GM23338 (cell line): ENCODE data around the gene EDIL3. TPM values are rescaled to one million over a fixed set of nuclear protein-coding genes. Genes with fewer than 3 reads are reported as not detected.

ENCODE experiments used
- ATAC-seq: fragments of 200-7000 bp; cut with Tn5 transposase; 3 replicates; pipeline ENCODE4 v1.9.1; 2020
- DNase-seq: peaks from one replicate; pipeline ENCODE4 v3.0.0-alpha.2; 2015; ENCODE audit warnings: low spot score
- H2AFZ ChIP-seq: fragments of 200-600 bp; sonication (generic); 2 replicates; pipeline ENCODE4 v1.8.0; 2016; ENCODE audit warnings: antibody characterized with exemption, mild to moderate bottlenecking, moderate library complexity
- H3F3A ChIP-seq: fragments of 200-600 bp; sonication (generic); replicated peaks from 2 replicates; pipeline ENCODE4 v1.8.0; 2017; ENCODE audit warnings: antibody characterized with exemption, mixed run types, low read depth
- H3K27ac ChIP-seq: fragments of 200-600 bp; sonication (generic); 2 replicates; pipeline ENCODE4 v1.6.1; 2016; ENCODE audit warnings: low read depth
- H3K27me3 ChIP-seq: fragments of 200-600 bp; sonication (generic); 2 replicates; pipeline ENCODE4 v1.8.0; 2016; ENCODE audit warnings: mild to moderate bottlenecking, mixed run types, moderate library complexity; ENCODE audit not compliant: insufficient read depth
- H3K36me3 ChIP-seq: fragments of 200-600 bp; sonication (generic); 2 replicates; pipeline ENCODE4 v1.8.0; 2016; ENCODE audit warnings: mild to moderate bottlenecking; ENCODE audit not compliant: insufficient read depth
- H3K4me1 ChIP-seq: fragments of 200-600 bp; sonication (generic); 2 replicates; pipeline ENCODE4 v1.8.0; 2016; ENCODE audit warnings: mild to moderate bottlenecking, moderate library complexity; ENCODE audit not compliant: insufficient read depth
- H3K4me2 ChIP-seq: fragments of 200-600 bp; sonication (generic); 2 replicates; pipeline ENCODE4 v1.7.1; 2017; ENCODE audit warnings: mixed run types
- H3K4me3 ChIP-seq: fragments of 200-600 bp; sonication (generic); 2 replicates; pipeline ENCODE4 v1.6.1; 2016; ENCODE audit warnings: mixed run types
- H3K79me2 ChIP-seq: fragments of 200-600 bp; sonication (generic); replicated peaks from 2 replicates; pipeline ENCODE4 v1.8.0; 2017; ENCODE audit warnings: mild to moderate bottlenecking; ENCODE audit not compliant: insufficient read depth
- H3K9me2 ChIP-seq: fragments of 200-600 bp; sonication (generic); 2 replicates; pipeline ENCODE4 v1.8.0; 2017; ENCODE audit not compliant: insufficient read depth
- H4K20me1 ChIP-seq: fragments of 200-600 bp; sonication (generic); replicated peaks from 2 replicates; pipeline ENCODE4 v1.8.0; 2017; ENCODE audit warnings: mild to moderate bottlenecking; ENCODE audit not compliant: insufficient read depth
- H3K27ac Mint-ChIP-seq: 2 replicates; pipeline ENCODE4 v1.8.0; 2020; ENCODE audit warnings: inconsistent platforms, mild to moderate bottlenecking, moderate library complexity, mixed read lengths
- H3K27me3 Mint-ChIP-seq: 3 replicates; pipeline ENCODE4 v1.8.0; 2022; ENCODE audit warnings: low read depth, mild to moderate bottlenecking, moderate library complexity, mixed read lengths, inconsistent platforms; ENCODE audit not compliant: insufficient read depth, poor library complexity
- H3K36me3 Mint-ChIP-seq: 3 replicates; pipeline ENCODE4 v1.8.0; 2021; ENCODE audit warnings: low read depth, mild to moderate bottlenecking, inconsistent platforms, moderate library complexity, mixed read lengths
- H3K4me1 Mint-ChIP-seq: 3 replicates; pipeline ENCODE4 v1.8.0; 2020; ENCODE audit warnings: mild to moderate bottlenecking, inconsistent platforms, mixed read lengths
- H3K4me3 Mint-ChIP-seq: 3 replicates; pipeline ENCODE4 v1.8.0; 2021; ENCODE audit warnings: moderate library complexity, mild to moderate bottlenecking, inconsistent platforms, mixed read lengths
- H3K9me3 Mint-ChIP-seq: 3 replicates; pipeline ENCODE4 v1.8.0; 2020; ENCODE audit warnings: moderate library complexity, mild to moderate bottlenecking, inconsistent platforms, mixed read lengths
- EZH2 ChIP-seq: fragments of 200-600 bp; sonication (generic); IDR thresholded peaks from one replicate; pipeline ENCODE4 v1.8.0; 2017; ENCODE audit warnings: antibody characterized with exemption, mild to moderate bottlenecking, low read depth; ENCODE audit not compliant: unreplicated experiment
- EZH2phosphoT487 ChIP-seq: fragments of 200-600 bp; sonication (generic); IDR thresholded peaks from one replicate; pipeline ENCODE4 v1.8.1; 2018; ENCODE audit warnings: antibody characterized with exemption; ENCODE audit not compliant: unreplicated experiment
- JUNB ChIP-seq: IDR thresholded peaks from one replicate; pipeline ENCODE4 v1.6.1; 2016; ENCODE audit warnings: antibody characterized with exemption; ENCODE audit not compliant: unreplicated experiment
- NANOG ChIP-seq: IDR thresholded peaks from 2 replicates; pipeline ENCODE4 v1.6.1; 2016; ENCODE audit warnings: antibody characterized with exemption, borderline replicate concordance
- POLR2AphosphoS5 ChIP-seq: IDR thresholded peaks from 2 replicates; pipeline ENCODE4 v1.6.1; 2016; ENCODE audit warnings: antibody characterized with exemption, low read depth
- ZNF114 ChIP-seq: fragments of 250-450 bp; sonication (Bioruptor Pico); IDR thresholded peaks from 2 replicates; pipeline ENCODE4 v1.5.0; 2020; ENCODE audit warnings: mild to moderate bottlenecking, moderate library complexity
- polyA plus RNA-seq: library from polyadenylated mRNA; unstranded; fragments of >200 nt; fragmentation: Nextera tagmentation; extraction: Ambion mirVana; gene quantifications from 2 replicates; pipeline ENCODE4 v1.2.1, GENCODE V29; 2016
- total RNA-seq: library from RNA; depleted of rRNA; stranded (reverse); fragments of >200 nt; shearing (Covaris generic); gene quantifications from 2 replicates; pipeline ENCODE4 v1.2.3, GENCODE V29; 2014
- TF ChIP-seq, protein P1 (sequence below): IDR thresholded peaks from one replicate; pipeline ENCODE4 v1.6.1; 2018; ENCODE audit warnings: antibody characterized with exemption; ENCODE audit not compliant: unreplicated experiment
- TF ChIP-seq, protein P2 (sequence below): IDR thresholded peaks from 2 replicates; pipeline ENCODE4 v1.6.1; 2016; ENCODE audit warnings: antibody characterized with exemption
- TF ChIP-seq, protein P3 (sequence below): fragments of 250-450 bp; sonication (Bioruptor Pico); IDR thresholded peaks from 2 replicates; pipeline ENCODE4 v1.5.0; 2020; ENCODE audit warnings: mild to moderate bottlenecking, moderate library complexity
- TF ChIP-seq, protein P4 (sequence below), 2 experiments: fragments of 200-600 bp in 1 of 2; sonication (generic) in 1 of 2; conservative IDR thresholded peaks; 2 replicates each; pipeline versions ENCODE4 v1.5.1 to v1.6.1; 2016 to 2017; ENCODE audit warnings: antibody characterized with exemption in 2 of 2, low read depth in 2 of 2, mild to moderate bottlenecking in 2 of 2, moderate library complexity in 1 of 2

EDIL3 gene
- total and polyA plus RNA-seq, 2 experiments from 2014 or later: 43.3 to 61.9 TPM

DNA sequence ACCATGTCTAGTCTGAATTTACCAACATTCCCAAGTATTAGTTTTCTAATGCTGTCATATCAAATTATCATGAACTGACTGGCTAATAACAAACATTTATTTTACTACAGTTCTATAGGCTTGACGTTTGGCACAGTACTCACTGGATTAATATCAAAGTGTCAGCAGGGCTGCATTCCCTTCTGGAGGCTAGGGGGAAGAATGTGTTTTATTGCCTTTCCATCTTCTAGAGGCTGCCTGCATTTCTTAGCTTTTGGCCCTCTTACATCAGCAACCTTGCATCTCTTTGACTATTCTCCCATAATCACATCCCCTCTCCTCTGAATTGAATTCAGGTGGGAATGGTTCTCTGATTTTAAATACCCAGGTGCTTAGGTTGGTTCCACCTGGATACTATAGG lies 84.7 kb downstream of the EDIL3 start:
- Histone ChIP-seq H3K4me2 (no peak overlapping the region), H3K27me3 (no peaks in the 10 kb centered on the region), H3K9me2 (no peaks in the 10 kb centered on the region), H3K79me2 (0 out of 2 replicates have a peak, but pooled peaks cover 3% of the 10 kb centered on the region), H3K4me1 (no peaks in the 10 kb centered on the region), H3K27ac (no peak overlapping the region), H4K20me1 (no peaks in the 10 kb centered on the region), H2AFZ (no peak overlapping the region), H3K36me3 (no peaks in the 10 kb centered on the region), H3F3A (no peaks in the 10 kb centered on the region), H3K4me3 (no peak overlapping the region)
- TF ChIP-seq, protein P1, sequence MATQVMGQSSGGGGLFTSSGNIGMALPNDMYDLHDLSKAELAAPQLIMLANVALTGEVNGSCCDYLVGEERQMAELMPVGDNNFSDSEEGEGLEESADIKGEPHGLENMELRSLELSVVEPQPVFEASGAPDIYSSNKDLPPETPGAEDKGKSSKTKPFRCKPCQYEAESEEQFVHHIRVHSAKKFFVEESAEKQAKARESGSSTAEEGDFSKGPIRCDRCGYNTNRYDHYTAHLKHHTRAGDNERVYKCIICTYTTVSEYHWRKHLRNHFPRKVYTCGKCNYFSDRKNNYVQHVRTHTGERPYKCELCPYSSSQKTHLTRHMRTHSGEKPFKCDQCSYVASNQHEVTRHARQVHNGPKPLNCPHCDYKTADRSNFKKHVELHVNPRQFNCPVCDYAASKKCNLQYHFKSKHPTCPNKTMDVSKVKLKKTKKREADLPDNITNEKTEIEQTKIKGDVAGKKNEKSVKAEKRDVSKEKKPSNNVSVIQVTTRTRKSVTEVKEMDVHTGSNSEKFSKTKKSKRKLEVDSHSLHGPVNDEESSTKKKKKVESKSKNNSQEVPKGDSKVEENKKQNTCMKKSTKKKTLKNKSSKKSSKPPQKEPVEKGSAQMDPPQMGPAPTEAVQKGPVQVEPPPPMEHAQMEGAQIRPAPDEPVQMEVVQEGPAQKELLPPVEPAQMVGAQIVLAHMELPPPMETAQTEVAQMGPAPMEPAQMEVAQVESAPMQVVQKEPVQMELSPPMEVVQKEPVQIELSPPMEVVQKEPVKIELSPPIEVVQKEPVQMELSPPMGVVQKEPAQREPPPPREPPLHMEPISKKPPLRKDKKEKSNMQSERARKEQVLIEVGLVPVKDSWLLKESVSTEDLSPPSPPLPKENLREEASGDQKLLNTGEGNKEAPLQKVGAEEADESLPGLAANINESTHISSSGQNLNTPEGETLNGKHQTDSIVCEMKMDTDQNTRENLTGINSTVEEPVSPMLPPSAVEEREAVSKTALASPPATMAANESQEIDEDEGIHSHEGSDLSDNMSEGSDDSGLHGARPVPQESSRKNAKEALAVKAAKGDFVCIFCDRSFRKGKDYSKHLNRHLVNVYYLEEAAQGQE: no peak
- no peak for TF ChIP-seq ZNF114 (CRISPR knock-in tag)
- TF ChIP-seq, protein P2, sequence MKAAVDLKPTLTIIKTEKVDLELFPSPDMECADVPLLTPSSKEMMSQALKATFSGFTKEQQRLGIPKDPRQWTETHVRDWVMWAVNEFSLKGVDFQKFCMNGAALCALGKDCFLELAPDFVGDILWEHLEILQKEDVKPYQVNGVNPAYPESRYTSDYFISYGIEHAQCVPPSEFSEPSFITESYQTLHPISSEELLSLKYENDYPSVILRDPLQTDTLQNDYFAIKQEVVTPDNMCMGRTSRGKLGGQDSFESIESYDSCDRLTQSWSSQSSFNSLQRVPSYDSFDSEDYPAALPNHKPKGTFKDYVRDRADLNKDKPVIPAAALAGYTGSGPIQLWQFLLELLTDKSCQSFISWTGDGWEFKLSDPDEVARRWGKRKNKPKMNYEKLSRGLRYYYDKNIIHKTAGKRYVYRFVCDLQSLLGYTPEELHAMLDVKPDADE: no peak
- TF ChIP-seq NANOG: no peak
- TF ChIP-seq JUNB: no peak
- TF ChIP-seq EZH2: no peak
- no peak for TF ChIP-seq POLR2AphosphoS5
- TF ChIP-seq, protein P3, sequence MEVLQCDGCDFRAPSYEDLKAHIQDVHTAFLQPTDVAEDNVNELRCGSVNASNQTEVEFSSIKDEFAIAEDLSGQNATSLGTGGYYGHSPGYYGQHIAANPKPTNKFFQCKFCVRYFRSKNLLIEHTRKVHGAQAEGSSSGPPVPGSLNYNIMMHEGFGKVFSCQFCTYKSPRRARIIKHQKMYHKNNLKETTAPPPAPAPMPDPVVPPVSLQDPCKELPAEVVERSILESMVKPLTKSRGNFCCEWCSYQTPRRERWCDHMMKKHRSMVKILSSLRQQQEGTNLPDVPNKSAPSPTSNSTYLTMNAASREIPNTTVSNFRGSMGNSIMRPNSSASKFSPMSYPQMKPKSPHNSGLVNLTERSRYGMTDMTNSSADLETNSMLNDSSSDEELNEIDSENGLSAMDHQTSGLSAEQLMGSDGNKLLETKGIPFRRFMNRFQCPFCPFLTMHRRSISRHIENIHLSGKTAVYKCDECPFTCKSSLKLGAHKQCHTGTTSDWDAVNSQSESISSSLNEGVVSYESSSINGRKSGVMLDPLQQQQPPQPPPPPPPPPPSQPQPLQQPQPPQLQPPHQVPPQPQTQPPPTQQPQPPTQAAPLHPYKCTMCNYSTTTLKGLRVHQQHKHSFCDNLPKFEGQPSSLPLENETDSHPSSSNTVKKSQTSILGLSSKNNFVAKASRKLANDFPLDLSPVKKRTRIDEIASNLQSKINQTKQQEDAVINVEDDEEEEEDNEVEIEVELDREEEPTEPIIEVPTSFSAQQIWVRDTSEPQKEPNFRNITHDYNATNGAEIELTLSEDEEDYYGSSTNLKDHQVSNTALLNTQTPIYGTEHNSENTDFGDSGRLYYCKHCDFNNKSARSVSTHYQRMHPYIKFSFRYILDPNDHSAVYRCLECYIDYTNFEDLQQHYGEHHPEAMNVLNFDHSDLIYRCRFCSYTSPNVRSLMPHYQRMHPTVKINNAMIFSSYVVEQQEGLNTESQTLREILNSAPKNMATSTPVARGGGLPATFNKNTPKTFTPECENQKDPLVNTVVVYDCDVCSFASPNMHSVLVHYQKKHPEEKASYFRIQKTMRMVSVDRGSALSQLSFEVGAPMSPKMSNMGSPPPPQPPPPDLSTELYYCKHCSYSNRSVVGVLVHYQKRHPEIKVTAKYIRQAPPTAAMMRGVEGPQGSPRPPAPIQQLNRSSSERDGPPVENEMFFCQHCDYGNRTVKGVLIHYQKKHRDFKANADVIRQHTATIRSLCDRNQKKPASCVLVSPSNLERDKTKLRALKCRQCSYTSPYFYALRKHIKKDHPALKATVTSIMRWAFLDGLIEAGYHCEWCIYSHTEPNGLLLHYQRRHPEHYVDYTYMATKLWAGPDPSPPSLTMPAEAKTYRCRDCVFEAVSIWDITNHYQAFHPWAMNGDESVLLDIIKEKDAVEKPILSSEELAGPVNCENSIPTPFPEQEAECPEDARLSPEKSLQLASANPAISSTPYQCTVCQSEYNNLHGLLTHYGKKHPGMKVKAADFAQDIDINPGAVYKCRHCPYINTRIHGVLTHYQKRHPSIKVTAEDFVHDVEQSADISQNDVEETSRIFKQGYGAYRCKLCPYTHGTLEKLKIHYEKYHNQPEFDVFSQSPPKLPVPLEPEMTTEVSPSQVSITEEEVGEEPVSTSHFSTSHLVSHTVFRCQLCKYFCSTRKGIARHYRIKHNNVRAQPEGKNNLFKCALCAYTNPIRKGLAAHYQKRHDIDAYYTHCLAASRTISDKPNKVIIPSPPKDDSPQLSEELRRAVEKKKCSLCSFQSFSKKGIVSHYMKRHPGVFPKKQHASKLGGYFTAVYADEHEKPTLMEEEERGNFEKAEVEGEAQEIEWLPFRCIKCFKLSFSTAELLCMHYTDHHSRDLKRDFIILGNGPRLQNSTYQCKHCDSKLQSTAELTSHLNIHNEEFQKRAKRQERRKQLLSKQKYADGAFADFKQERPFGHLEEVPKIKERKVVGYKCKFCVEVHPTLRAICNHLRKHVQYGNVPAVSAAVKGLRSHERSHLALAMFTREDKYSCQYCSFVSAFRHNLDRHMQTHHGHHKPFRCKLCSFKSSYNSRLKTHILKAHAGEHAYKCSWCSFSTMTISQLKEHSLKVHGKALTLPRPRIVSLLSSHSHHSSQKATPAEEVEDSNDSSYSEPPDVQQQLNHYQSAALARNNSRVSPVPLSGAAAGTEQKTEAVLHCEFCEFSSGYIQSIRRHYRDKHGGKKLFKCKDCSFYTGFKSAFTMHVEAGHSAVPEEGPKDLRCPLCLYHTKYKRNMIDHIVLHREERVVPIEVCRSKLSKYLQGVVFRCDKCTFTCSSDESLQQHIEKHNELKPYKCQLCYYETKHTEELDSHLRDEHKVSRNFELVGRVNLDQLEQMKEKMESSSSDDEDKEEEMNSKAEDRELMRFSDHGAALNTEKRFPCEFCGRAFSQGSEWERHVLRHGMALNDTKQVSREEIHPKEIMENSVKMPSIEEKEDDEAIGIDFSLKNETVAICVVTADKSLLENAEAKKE (CRISPR knock-in tag): no peak
- no peak for TF ChIP-seq EZH2phosphoT487
- TF ChIP-seq, protein P4, sequence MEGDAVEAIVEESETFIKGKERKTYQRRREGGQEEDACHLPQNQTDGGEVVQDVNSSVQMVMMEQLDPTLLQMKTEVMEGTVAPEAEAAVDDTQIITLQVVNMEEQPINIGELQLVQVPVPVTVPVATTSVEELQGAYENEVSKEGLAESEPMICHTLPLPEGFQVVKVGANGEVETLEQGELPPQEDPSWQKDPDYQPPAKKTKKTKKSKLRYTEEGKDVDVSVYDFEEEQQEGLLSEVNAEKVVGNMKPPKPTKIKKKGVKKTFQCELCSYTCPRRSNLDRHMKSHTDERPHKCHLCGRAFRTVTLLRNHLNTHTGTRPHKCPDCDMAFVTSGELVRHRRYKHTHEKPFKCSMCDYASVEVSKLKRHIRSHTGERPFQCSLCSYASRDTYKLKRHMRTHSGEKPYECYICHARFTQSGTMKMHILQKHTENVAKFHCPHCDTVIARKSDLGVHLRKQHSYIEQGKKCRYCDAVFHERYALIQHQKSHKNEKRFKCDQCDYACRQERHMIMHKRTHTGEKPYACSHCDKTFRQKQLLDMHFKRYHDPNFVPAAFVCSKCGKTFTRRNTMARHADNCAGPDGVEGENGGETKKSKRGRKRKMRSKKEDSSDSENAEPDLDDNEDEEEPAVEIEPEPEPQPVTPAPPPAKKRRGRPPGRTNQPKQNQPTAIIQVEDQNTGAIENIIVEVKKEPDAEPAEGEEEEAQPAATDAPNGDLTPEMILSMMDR (conservative IDR thresholded peaks at IDR 0.05; ENCODE audit: low read depth in 2 of 2): no peak
- peaks cover 5% of the 10 kb centered on the region; the same call in 1 of the 3 replicates for H3K4me1 Mint-ChIP-seq
- peaks cover 3% of the 10 kb centered on the region; the same call in 1 of the 3 replicates for H3K9me3 Mint-ChIP-seq
- DNase-seq: no peak
- H3K4me3 Mint-ChIP-seq: no peak overlapping the region
- no peak overlapping the region for H3K27ac Mint-ChIP-seq
- no peaks in the 10 kb centered on the region for H3K27me3 Mint-ChIP-seq
- ATAC-seq: no peak
- peaks cover 7% of the 10 kb centered on the region; the same call in 1 of the 3 replicates for H3K36me3 Mint-ChIP-seq
